Measurements from ENCODE around the gene RUBCN. TPM values are rescaled to one million over a fixed set of nuclear protein-coding genes. Genes with fewer than 3 reads are reported as not detected.
"Not testable (repeated sequence)": the region's sequence is repeated elsewhere in the genome, so short reads cannot be mapped to it uniquely, and the experiment has no call there.

RUBCN gene
- total RNA-seq, 2 experiments from 2014 or later, result 27.3 to 27.7 TPM

DNA sequence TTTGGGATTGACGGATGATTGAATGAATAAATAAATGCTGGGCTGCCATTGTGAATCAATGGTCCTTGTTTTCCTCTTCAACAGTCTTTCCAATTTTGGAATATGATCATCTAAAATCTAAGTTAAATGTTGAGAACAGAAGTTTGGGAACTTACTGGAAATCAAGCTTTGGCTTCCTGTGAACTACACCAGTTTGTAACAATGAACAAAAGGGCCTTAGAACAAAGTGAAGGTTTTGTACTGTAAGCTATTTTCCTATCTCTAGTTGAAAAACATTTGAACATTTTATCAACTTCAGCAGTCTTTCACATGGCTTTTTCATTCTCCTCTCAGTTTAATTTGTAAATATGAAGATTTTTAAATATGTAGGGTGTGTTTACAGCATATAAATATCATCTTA, 66.3 kb downstream of the RUBCN start:
- POLR2A ChIA-PET, result no interaction called here
- Mint-ChIP-seq H3K4me3 (no peak overlapping the region), H3K27me3 (no peaks in the 10 kb centered on the region), H3K4me1 (ENCODE audit: low read depth) (no peaks in the 10 kb centered on the region), H3K27ac (no peak overlapping the region), H3K9me3 (no peaks in the 10 kb centered on the region), H3K36me3 (ENCODE audit: low read depth) (peaks cover 11% of the 10 kb centered on the region)
- ATAC-seq (no peak), DNase-seq (no peak)
- CTCF ChIA-PET, result interaction anchor here (8.8 kb wide), 1 partner anchor 72 kb away, joined by 63 read pairs; no protein-coding TSS in a partner anchor
- intact Hi-C loops (cut with micrococcal nuclease), result no loop called here
- TF ChIP-seq, protein P1, sequence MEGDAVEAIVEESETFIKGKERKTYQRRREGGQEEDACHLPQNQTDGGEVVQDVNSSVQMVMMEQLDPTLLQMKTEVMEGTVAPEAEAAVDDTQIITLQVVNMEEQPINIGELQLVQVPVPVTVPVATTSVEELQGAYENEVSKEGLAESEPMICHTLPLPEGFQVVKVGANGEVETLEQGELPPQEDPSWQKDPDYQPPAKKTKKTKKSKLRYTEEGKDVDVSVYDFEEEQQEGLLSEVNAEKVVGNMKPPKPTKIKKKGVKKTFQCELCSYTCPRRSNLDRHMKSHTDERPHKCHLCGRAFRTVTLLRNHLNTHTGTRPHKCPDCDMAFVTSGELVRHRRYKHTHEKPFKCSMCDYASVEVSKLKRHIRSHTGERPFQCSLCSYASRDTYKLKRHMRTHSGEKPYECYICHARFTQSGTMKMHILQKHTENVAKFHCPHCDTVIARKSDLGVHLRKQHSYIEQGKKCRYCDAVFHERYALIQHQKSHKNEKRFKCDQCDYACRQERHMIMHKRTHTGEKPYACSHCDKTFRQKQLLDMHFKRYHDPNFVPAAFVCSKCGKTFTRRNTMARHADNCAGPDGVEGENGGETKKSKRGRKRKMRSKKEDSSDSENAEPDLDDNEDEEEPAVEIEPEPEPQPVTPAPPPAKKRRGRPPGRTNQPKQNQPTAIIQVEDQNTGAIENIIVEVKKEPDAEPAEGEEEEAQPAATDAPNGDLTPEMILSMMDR (IDR thresholded peaks at IDR 0.05), result no peak

DNA sequence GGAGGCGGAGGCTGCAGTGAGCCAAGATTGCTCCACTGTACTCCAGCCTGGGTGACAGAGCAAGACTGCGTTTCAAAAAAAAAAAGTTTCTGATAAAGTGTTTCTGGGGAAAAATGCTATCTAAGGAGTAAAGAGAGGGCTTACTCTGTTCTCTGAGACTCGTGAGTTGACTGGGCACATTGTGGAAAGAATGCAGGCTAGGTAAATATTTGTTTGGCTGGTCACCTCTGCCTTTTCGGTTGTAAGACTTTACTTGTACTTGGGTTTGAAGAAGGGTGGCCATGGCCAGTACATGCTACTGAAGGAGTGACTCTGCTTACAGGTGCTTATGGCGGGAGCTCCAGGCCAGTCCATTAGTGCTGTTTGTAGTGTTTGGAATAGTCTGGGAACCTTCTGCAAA, 68.7 kb downstream of the RUBCN start:
- Mint-ChIP-seq H3K27ac (no peak overlapping the region), H3K4me3 (no peak overlapping the region), H3K36me3 (ENCODE audit: low read depth) (no peaks in the 10 kb centered on the region), H3K4me1 (ENCODE audit: low read depth) (no peaks in the 10 kb centered on the region), H3K27me3 (no peaks in the 10 kb centered on the region), H3K9me3 (no peaks in the 10 kb centered on the region)
- POLR2A ChIA-PET, result interaction anchor here (1.4 kb wide), 1 partner anchor 69 kb away, joined by 4 read pairs; no protein-coding TSS in a partner anchor
- intact Hi-C loops (cut with micrococcal nuclease), result no loop called here
- DNase-seq (no peak), ATAC-seq (no peak)
- TF ChIP-seq, protein P1 (IDR thresholded peaks at IDR 0.05), result no peak
- CTCF ChIA-PET, result interaction anchor here (8.8 kb wide), 1 partner anchor 69 kb away, joined by 63 read pairs; no protein-coding TSS in a partner anchor

DNA sequence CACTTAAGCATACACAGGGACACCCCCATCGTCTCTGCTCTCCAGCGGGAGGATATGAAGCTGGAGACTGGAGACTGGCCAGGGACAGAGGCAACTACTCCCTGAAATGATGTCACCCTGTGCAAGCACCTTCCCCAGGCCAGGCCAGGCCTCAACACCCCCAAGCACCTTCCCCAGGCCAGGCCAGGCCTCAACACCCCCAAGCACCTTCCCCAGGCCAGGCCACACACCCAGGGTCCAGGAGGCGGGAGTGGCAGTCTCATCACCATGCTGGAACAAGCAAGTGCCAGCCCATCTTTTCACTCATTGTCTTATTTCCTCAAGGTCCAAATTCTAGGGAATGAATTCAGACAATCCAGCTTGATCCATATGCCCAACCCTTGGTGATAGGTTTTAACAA, 69.4 kb downstream of the RUBCN start:
- H3K27me3 Mint-ChIP-seq; ATAC-seq; intact Hi-C loops (cut with micrococcal nuclease); DNase-seq; H3K4me1 Mint-ChIP-seq (ENCODE audit: low read depth); H3K4me3 Mint-ChIP-seq; POLR2A ChIA-PET; H3K36me3 Mint-ChIP-seq (ENCODE audit: low read depth); H3K27ac Mint-ChIP-seq; H3K9me3 Mint-ChIP-seq: not testable (repeated sequence)
- CTCF ChIA-PET, result interaction anchor here (8.8 kb wide), 1 partner anchor 69 kb away, joined by 63 read pairs; no protein-coding TSS in a partner anchor

DNA sequence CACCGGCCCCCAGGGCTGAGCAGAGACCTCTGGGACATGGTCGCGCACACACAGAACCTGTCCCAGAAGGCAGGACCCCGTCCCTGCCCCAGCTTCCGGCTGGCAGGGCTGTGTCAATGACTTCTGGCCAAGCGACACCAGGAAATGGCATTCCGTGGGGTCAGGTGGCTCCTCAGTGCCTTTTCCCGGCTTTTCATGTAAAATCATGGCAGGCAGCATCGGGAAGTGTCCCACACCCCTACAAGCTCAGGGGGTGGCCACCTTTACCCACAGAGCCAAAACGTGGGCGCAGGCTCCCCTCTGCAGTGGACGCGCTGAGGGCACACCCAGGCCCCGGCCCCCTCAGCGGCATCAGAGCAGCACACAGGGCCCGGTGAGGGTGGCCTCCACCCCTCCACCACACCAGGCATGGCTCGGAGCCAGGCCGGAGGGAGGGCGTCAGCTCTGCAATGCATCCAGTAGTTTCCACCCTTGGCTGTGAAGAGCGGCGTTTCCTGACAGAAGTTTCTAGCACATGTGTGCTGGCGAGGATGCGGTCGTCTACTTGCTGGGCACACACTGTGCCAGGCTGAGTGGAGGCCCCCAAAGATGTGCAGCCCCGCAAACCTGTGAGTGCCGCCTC, 70.4 kb downstream of the RUBCN start:
- H3K27me3 Mint-ChIP-seq; intact Hi-C loops (cut with micrococcal nuclease); H3K9me3 Mint-ChIP-seq; ATAC-seq; CTCF ChIA-PET; H3K4me1 Mint-ChIP-seq (ENCODE audit: low read depth); H3K36me3 Mint-ChIP-seq (ENCODE audit: low read depth); H3K27ac Mint-ChIP-seq; POLR2A ChIA-PET; DNase-seq; H3K4me3 Mint-ChIP-seq: not testable (repeated sequence)

DNA sequence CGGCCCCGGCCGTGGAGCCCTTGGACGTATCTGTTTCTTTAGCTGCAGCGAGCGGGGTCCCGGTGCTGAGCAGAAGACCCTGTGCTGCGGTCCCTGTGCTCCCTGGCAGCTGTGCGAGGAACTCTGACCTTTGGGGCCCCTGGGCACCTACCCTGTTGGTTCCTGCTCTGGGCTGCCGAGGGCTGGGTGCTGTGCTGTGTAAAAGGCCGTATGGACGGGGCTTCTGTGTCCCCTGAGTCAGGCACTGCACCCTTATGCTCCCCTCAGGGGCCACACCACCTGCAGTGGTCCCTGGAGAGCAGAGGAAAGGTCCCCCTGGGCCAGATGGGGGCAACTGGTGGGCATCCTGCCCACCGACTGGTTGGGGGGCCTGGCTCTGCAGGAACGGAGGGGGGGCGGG, 71.2 kb downstream of the RUBCN start:
- DNase-seq; H3K27ac Mint-ChIP-seq; H3K36me3 Mint-ChIP-seq (ENCODE audit: low read depth); intact Hi-C loops (cut with micrococcal nuclease); H3K4me1 Mint-ChIP-seq (ENCODE audit: low read depth); H3K27me3 Mint-ChIP-seq; POLR2A ChIA-PET; H3K9me3 Mint-ChIP-seq; CTCF ChIA-PET; H3K4me3 Mint-ChIP-seq: not testable (repeated sequence)
- peak; percentile 4 for ATAC-seq

DNA sequence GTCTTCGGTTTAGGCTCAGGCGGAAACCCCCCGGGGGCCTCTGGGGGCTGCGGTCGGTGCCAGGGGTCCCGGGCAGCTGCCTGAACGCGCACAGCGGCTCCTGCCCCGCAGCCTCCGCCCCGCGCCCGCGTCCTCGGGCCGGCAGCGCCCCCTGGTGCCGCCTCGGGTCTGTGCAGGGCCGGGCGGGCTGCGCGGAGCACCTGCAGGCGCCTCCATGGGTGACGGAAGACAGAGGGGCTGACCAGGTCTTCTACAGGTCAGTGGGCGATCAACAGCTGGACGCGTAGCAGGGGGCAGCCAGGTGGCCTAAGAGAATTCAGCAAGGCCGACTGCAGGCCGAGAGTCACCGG, 71.6 kb downstream of the RUBCN start:
- H3K9me3 Mint-ChIP-seq; H3K36me3 Mint-ChIP-seq (ENCODE audit: low read depth); DNase-seq; CTCF ChIA-PET; intact Hi-C loops (cut with micrococcal nuclease); POLR2A ChIA-PET; H3K4me1 Mint-ChIP-seq (ENCODE audit: low read depth); H3K27me3 Mint-ChIP-seq: not testable (repeated sequence)
- Mint-ChIP-seq H3K4me3 (peak overlapping the region; percentile 62), H3K27ac (peak overlapping the region; percentile 66)
- ATAC-seq, result peak; percentile 92

DNA sequence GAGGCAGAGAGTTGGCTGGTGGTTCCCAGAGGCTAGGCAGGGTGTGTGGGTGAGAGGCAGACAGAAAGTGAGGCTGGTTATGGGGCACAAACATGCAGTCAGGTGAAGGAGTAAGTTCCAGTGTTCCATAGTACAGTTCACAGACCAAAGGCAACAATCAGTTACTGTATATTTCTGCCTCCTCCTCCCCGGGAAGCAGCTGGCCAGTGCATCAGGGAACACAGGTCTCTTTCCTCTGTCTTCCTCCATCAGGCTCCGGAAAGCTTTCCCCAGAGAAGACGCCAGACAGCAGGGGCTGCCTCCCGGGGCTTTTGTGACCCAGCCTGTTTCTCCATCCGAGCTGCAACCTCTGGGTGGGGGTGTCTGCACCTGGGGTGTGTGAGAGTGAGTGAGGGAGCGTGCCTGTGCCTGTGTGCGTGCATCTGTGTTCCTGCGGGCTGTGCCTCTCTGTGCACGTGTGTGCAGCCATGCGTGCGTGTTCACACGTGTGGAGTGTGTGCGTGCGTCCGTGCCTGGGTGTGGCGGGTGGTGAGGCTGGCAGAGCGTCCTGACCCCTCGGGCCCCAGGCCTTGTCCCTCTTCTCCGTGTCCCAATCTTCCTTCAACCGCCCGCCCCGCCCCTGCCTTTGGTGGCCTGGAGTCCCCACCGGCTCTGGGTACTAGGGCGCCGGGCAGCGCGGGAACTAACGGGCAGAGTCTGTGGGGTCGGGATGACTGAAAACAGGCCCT, 72.1 kb downstream of the RUBCN start:
- intact Hi-C loops (cut with micrococcal nuclease); H3K4me1 Mint-ChIP-seq (ENCODE audit: low read depth); H3K27me3 Mint-ChIP-seq; H3K36me3 Mint-ChIP-seq (ENCODE audit: low read depth); H3K9me3 Mint-ChIP-seq; CTCF ChIA-PET: not testable (repeated sequence)
- Mint-ChIP-seq H3K27ac (peak overlapping the region; percentile 66), H3K4me3 (peak overlapping the region; percentile 62)
- DNase-seq (peak; percentile 61), ATAC-seq (peak; percentile 66)
- POLR2A ChIA-PET, result interaction anchor here (0.5 kb wide), 1 partner anchor 300 kb away, joined by 3 read pairs; no protein-coding TSS in a partner anchor

DNA sequence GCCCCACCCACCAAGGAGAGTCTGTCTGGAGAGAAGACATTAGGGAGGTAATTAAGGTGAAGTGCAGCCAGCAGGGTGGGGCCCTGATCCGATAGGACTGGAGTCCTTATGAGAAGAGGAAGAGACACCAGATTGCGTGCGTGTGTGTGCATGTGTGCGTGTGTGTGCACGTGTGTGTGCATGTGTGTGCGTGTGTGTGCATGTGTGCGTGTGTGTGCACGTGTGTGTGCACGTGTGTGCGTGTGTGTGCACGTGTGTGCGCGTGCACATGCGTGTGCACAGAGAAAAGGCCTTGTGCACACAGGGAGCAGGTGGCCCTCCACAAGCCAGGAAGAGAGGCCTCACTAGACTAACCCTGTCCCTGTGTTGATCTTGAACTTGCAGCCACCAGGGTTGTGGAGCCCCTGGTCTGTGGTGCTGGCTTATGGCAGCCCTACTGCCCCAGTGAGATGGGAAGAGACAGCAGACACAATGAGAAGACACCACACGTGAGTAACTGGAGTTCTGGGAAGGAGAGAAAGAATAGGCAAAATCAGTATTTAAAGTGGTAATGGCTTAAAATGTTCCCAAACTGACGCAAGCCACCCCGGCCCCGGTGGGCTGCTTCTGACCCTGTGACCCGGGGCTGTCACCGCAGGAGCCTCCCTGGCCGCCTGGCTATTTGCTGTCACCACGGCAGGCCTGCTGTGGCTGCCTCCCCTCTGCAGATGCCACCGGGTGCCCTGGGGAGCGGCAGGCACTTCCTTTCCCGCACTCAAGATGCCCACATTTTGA, 73.2 kb downstream of the RUBCN start:
- DNase-seq; H3K27me3 Mint-ChIP-seq; H3K36me3 Mint-ChIP-seq (ENCODE audit: low read depth); CTCF ChIA-PET; H3K4me1 Mint-ChIP-seq (ENCODE audit: low read depth); H3K9me3 Mint-ChIP-seq; H3K4me3 Mint-ChIP-seq; POLR2A ChIA-PET; intact Hi-C loops (cut with micrococcal nuclease); ATAC-seq; H3K27ac Mint-ChIP-seq: not testable (repeated sequence)

DNA sequence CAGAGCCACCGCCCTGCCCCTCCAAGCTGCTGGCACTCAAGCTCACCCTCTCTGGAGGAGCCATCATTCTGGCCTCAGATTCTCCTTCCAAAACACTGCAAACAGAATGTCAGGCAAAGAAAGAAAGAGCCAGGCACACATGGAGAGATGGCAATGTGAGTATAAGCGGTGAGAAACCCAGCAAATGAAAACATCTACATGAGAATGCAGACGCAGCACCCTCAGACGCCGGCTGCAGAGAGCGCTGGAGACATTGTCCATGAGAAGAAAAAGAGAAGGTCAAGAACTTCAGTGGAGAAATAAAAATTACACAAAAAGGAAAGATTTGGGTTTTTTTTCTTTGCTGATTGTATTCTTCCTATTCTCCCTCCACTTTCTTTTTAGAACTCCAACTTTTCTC, 74.4 kb downstream of the RUBCN start:
- POLR2A ChIA-PET; H3K9me3 Mint-ChIP-seq; ATAC-seq; H3K4me1 Mint-ChIP-seq (ENCODE audit: low read depth); H3K4me3 Mint-ChIP-seq; H3K27ac Mint-ChIP-seq; DNase-seq; CTCF ChIA-PET; intact Hi-C loops (cut with micrococcal nuclease); H3K27me3 Mint-ChIP-seq; H3K36me3 Mint-ChIP-seq (ENCODE audit: low read depth): not testable (repeated sequence)

DNA sequence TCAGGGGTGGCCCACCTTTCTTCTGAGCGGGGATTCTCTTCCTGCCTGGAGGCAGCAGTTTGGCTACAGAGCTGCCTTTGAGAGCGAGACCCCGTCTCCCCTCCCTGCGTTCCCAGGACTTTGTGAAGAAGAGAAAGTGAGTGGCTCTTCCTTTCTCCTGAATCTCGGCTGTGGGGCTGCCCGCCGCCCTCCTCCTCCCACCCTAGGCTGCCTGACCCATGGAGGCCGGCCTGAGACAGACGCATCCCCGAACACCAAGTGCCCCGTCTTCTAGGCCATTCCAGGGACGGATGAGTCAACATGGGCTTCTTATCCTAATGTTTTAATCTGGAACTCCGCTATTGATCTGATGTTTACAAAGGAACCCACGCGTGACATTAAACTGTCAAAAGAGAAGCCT, 74.8 kb downstream of the RUBCN start:
- H3K4me1 Mint-ChIP-seq (ENCODE audit: low read depth); H3K27ac Mint-ChIP-seq; POLR2A ChIA-PET; H3K36me3 Mint-ChIP-seq (ENCODE audit: low read depth); H3K27me3 Mint-ChIP-seq; CTCF ChIA-PET; DNase-seq; H3K4me3 Mint-ChIP-seq; ATAC-seq; intact Hi-C loops (cut with micrococcal nuclease); H3K9me3 Mint-ChIP-seq: not testable (repeated sequence)

All from activated CD8-positive, alpha-beta T cell treated with anti-CD3 and anti-CD28 coated beads for 36 hours (primary cell).